ENCODE measurements around the gene OR5J2. TPM values are rescaled to one million over a fixed set of nuclear protein-coding genes. Genes with fewer than 3 reads are reported as not detected.
"Not testable (repeated sequence)": the region's sequence is repeated elsewhere in the genome, so short reads cannot be mapped to it uniquely, and the experiment has no call there.

Gene OR5J2
- polyA plus RNA-seq, 1 donor, result not detected

DNA sequence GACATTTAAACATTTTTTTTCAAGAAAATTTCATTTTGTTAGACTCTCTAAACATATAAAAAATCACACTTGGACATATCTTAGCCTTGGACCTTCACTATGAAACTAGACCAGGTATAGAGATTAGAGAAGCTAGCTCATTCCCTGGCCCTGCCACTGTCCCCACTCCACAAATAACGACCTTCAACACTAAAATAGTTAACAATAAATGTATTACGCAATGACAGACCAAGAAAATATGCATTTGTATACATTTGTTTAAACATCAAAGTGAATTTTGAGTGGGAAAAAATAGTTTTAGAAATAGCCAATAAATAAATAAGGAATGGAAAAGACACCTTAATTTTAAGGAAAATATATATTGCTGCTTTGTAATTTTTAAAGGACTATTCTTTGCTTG is 20.9 kb downstream of the OR5J2 start:
- WGBS (ENCODE audit: insufficient coverage, low lambda C conversion rate), result 70% methylated on average over 2 of the region's 2 CpGs
- DNase-seq, result no peak
- H3K4me3 ChIP-seq (ENCODE audit: low read length), result no peak overlapping the region
- H3K27me3 ChIP-seq (ENCODE audit: control insufficient read depth, insufficient read depth, low read length), result no peaks in the 10 kb centered on the region
- no peaks in the 10 kb centered on the region for H3K36me3 ChIP-seq (ENCODE audit: control insufficient read depth, insufficient read depth, low read length)
- no peak overlapping the region for H3K27ac ChIP-seq (ENCODE audit: low read length)
- no peaks in the 10 kb centered on the region for H3K9me3 ChIP-seq (ENCODE audit: control insufficient read depth, low read depth, low read length)
- H3K4me1 ChIP-seq (ENCODE audit: control insufficient read depth, insufficient read depth, low read length), result no peaks in the 10 kb centered on the region

DNA sequence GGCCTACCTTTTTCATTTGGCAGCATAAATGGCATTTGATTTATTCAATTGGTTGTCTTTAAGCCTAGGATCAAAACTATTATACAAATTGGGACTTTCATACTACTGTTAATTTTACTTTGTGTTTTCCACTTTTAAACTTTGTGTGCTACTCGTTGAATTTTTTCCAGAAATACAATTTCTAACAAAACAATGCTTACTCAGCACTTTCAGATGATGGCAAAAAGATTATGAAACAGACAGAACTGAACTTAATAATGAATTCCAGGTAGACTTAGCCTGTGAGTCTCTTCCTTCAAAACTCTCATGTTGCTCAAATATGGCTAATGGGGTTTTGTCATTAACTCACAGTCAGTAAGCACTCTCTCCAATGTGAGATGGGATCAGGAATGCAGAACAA is 31.4 kb downstream of the OR5J2 start:
- Histone ChIP-seq H3K4me3 (ENCODE audit: low read length) (no peak overlapping the region), H3K27me3 (ENCODE audit: control insufficient read depth, insufficient read depth, low read length) (no peaks in the 10 kb centered on the region), H3K36me3 (ENCODE audit: control insufficient read depth, insufficient read depth, low read length) (no peaks in the 10 kb centered on the region), H3K27ac (ENCODE audit: low read length) (no peak overlapping the region), H3K4me1 (ENCODE audit: control insufficient read depth, insufficient read depth, low read length) (no peaks in the 10 kb centered on the region), H3K9me3 (ENCODE audit: control insufficient read depth, low read depth, low read length) (no peaks in the 10 kb centered on the region)
- DNase-seq, result no peak
- 50% methylated on average over 1 of the region's 1 CpG for WGBS (ENCODE audit: insufficient coverage, low lambda C conversion rate)

DNA sequence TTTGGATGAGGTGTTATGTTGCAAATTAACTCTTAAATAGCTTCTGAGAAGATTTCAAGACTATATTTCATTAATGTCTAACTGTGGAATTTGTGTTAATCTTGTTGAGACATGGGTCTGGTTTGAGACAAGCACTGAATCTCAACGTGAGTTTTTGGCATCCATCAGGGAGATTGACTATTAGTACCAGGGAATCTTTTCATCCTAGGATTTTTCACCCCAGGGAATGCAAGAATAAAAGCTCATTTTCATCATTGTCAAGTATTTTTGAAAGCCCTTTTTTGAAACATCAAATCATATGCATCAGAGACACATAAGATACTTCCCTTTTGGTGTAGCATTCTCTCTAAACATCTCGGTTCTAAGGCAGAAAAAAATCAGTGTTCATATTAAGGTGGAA is 38.1 kb downstream of the OR5J2 start:
- no CpG with 5 or more reads among the region's 2 CpGs for WGBS (ENCODE audit: insufficient coverage, low lambda C conversion rate)
- H3K36me3 ChIP-seq (ENCODE audit: control insufficient read depth, insufficient read depth, low read length), result no peaks in the 10 kb centered on the region
- H3K9me3 ChIP-seq (ENCODE audit: control insufficient read depth, low read depth, low read length), result no peaks in the 10 kb centered on the region
- no peaks in the 10 kb centered on the region for H3K4me1 ChIP-seq (ENCODE audit: control insufficient read depth, insufficient read depth, low read length)
- H3K27ac ChIP-seq (ENCODE audit: low read length), result no peak overlapping the region
- H3K4me3 ChIP-seq (ENCODE audit: low read length), result no peak overlapping the region
- no peak for DNase-seq
- H3K27me3 ChIP-seq (ENCODE audit: control insufficient read depth, insufficient read depth, low read length), result no peaks in the 10 kb centered on the region

DNA sequence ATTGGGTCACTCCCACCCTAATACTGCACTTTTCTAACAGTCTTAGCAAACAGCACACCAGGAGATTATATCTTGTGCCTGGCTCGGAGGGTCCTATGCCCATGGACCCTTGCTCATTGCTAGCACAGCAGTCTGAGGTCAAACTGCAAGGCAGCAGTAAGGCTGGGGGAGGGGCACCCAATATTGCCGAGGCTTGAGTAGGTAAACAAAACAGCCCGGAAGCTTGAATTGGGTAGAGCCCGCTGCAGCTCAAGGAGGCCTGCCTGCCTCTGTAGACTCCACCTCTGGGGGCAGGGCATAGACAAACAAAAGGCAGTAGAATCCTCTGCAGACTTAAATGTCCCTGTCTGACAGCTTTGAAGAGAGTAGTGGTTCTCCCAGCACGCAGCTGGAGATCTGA is 43.3 kb downstream of the OR5J2 start:
- WGBS (ENCODE audit: insufficient coverage, low lambda C conversion rate), result no CpG with 5 or more reads among the region's 5 CpGs
- not testable (repeated sequence) for H3K9me3 ChIP-seq (ENCODE audit: control insufficient read depth, low read depth, low read length); H3K4me1 ChIP-seq (ENCODE audit: control insufficient read depth, insufficient read depth, low read length); H3K27me3 ChIP-seq (ENCODE audit: control insufficient read depth, insufficient read depth, low read length); H3K4me3 ChIP-seq (ENCODE audit: low read length); H3K27ac ChIP-seq (ENCODE audit: low read length); H3K36me3 ChIP-seq (ENCODE audit: control insufficient read depth, insufficient read depth, low read length); DNase-seq

Other genes starting within 250 kb of the OR5J2 start
- gene OR5I1, start 240.2 kb upstream of the OR5J2 start, polyA plus RNA-seq, result not detected
- not detected for gene OR10AG1, start 206.7 kb upstream of the OR5J2 start, polyA plus RNA-seq
- gene OR5F1, start 182.0 kb upstream of the OR5J2 start, polyA plus RNA-seq, result not detected
- not detected for gene OR5AS1, start 149.0 kb upstream of the OR5J2 start, polyA plus RNA-seq
- gene OR8I2, start 83.3 kb upstream of the OR5J2 start, polyA plus RNA-seq, result not detected
- not detected for gene OR8H2, start 72.9 kb upstream of the OR5J2 start, polyA plus RNA-seq
- not detected for gene OR8H3, start 54.2 kb upstream of the OR5J2 start, polyA plus RNA-seq
- gene OR8J3, start 36.4 kb upstream of the OR5J2 start, polyA plus RNA-seq, result not detected
- gene OR8K5, start 16.3 kb upstream of the OR5J2 start, polyA plus RNA-seq, result not detected
- gene OR5T2, start 57.6 kb downstream of the OR5J2 start, polyA plus RNA-seq, result not detected
- gene OR5T3, start 75.6 kb downstream of the OR5J2 start, polyA plus RNA-seq, result not detected
- not detected for gene OR5T1, start 97.5 kb downstream of the OR5J2 start, polyA plus RNA-seq
- not detected for gene OR8H1, start 115.6 kb downstream of the OR5J2 start, polyA plus RNA-seq
- not detected for gene OR8K3, start 138.5 kb downstream of the OR5J2 start, polyA plus RNA-seq
- not detected for gene OR8K1, start 169.4 kb downstream of the OR5J2 start, polyA plus RNA-seq
- gene OR8J1, start 177.7 kb downstream of the OR5J2 start, polyA plus RNA-seq, result not detected
- not detected for gene OR8U1, start 199.0 kb downstream of the OR5J2 start, polyA plus RNA-seq
- gene OR5AL1, start 236.1 kb downstream of the OR5J2 start, polyA plus RNA-seq, result not detected